Transverse colon (tissue), 4 donors: ENCODE results near the gene INMT. TPM values are rescaled to one million over a fixed set of nuclear protein-coding genes. Genes with fewer than 3 reads are reported as not detected.

ENCODE experiments used
- DNase-seq: peaks from one replicate; pipeline ENCODE4 v3.0.0-alpha.2; 2019
- H3K27ac ChIP-seq, 4 donors: fragments of 200-600 bp; sonication (generic); 2 replicates each; pipeline ENCODE4 v1.5.1; 2016 to 2018; ENCODE audit warnings: inconsistent platforms in 4 of 4
- H3K27me3 ChIP-seq: fragments of 200-600 bp; sonication (generic); 2 replicates; pipeline ENCODE4 v1.5.1; 2017; ENCODE audit warnings: inconsistent platforms
- H3K36me3 ChIP-seq, 4 donors: fragments of 200-600 bp; sonication (generic); 2 replicates each; pipeline ENCODE4 v1.5.1; 2017 to 2019; ENCODE audit warnings: inconsistent platforms in 4 of 4
- H3K4me1 ChIP-seq, 4 donors: fragments of 200-600 bp; sonication (generic); 2 replicates each; pipeline ENCODE4 v1.5.1; 2017 to 2020; ENCODE audit warnings: inconsistent platforms in 4 of 4
- H3K4me3 ChIP-seq, 4 donors: fragments of 200-600 bp; sonication (generic); 1 replicate in 1 of 4; 2 replicates in 3 of 4; pipeline versions ENCODE4 v1.5.1 to v1.6.1; 2017 to 2019; ENCODE audit warnings: inconsistent platforms in 4 of 4
- H3K9me3 ChIP-seq, 2 donors: fragments of 200-600 bp; sonication (generic); 2 replicates each; pipeline ENCODE4 v1.5.1; 2017 to 2019; ENCODE audit warnings: inconsistent platforms in 2 of 2
- CTCF ChIP-seq, 5 experiments: fragments of 200-600 bp in 3 of 5; fragments of 450-650 bp in 2 of 5; sonication (generic) in 3 of 5; IDR thresholded peaks; 1 replicate in 2 of 5; 2 replicates in 3 of 5; pipeline ENCODE4 v1.5.1; 2016 to 2017; ENCODE audit warnings: antibody characterized with exemption in 5 of 5, inconsistent platforms in 3 of 5, mild to moderate bottlenecking in 2 of 5, moderate library complexity in 1 of 5
- EP300 ChIP-seq: sonication (generic); formaldehyde crosslinking; IDR thresholded peaks from one replicate; pipeline ENCODE4 v1.6.1; 2017; ENCODE audit warnings: antibody characterized with exemption, low read depth
- POLR2A ChIP-seq: fragments of 450-650 bp; IDR thresholded peaks from one replicate; pipeline ENCODE4 v1.6.1; 2016; ENCODE audit warnings: antibody characterized with exemption, mild to moderate bottlenecking, moderate library complexity
- POLR2AphosphoS5 ChIP-seq, 3 donors: sonication (generic); formaldehyde crosslinking; IDR thresholded peaks; one replicate each; pipeline ENCODE4 v1.6.1; 2016; ENCODE audit warnings: antibody characterized with exemption in 3 of 3
- WGBS, 2 donors: methylation state at CpG; one replicate each; pipeline ENCODE4 v1.1.5; 2018; ENCODE audit warnings: low coverage in 1 of 2; 5-methylcytosine and 5-hydroxymethylcytosine counted together
- in situ Hi-C, 4 donors: fragments of 200-750 bp; cut with MboI; loops; one replicate each; pipeline versions ENCODE4 v1.15.0 to v1.15.1; 2017; ENCODE audit warnings: low sequenced_read_pairs in 3 of 4, low pct_ligation_motif_present in 1 of 4, low pct_unique_long_range_greater_than_20kb in 1 of 4
- intact Hi-C: fragments of 100-400 bp; cut with DNase I; formaldehyde crosslinking; loops from one replicate; pipeline ENCODE4 v1.15.1; 2023; ENCODE audit warnings: low total_unique reads
- total RNA-seq, 4 donors: library from RNA; depleted of rRNA; stranded (reverse); fragments of >200 nt; gene quantifications; one replicate each; pipeline ENCODE4 v1.1.0, GENCODE V29; 2016

Gene INMT
- total RNA-seq, 4 donors from 2014 or later = 3.8 to 15.5 (median 8.7) TPM

DNA sequence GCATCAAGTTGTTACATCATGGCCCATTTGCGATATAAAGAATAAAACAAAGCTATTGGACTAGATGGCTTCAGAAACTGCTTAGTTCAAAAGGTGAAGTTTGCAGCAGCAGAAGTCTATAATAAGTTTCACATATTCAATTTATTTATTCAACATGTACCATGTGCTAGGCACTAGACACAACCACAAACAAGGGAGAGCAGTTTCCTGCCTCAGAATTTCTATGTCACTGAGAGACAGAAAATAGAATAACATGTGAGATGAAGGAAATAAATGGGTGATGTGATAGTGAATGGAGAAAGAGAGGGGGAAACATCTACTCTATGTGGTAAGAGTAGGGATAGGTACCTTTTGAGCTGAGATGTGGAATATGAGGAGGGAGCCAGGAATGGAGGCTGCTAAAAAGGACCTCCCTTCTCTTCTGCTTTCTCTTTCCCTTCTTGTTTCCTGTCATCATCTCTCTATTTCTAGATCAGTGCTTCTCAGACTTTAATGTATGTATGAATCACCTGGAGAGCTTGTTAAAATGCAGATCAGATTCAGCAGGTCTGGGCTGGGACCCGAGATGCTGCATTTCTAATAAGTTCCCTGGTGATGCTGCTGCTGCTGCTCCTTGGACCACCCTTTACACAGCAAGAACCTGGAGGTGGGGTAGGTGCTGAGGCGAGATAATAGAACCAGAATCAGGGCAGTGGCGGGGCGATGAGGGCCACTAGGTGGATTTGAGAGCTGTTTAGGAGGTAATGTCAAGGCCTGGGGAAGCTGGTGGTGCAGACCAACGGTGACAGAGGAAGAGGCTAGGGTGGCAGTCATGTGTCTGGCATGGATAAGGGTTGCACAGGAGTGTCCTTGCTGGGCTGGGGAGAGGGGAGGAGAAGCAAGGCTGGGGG is 13.7 kb upstream of the INMT start:
- TF ChIP-seq POLR2AphosphoS5 (IDR thresholded peaks at IDR 0.05) (no peak), EP300 (no peak), POLR2A (no peak)
- Histone ChIP-seq H3K36me3 (no peaks in the 10 kb centered on the region), H3K4me1 (no peaks in the 10 kb centered on the region), H3K4me3 (no peak overlapping the region), H3K9me3 (no peaks in the 10 kb centered on the region), H3K27me3 (no peaks in the 10 kb centered on the region), H3K27ac (no peak overlapping the region)
- no peak for DNase-seq
- in situ Hi-C loops (loop anchor here in 1 of 4 donors (25.0 kb wide), 1 partner anchor 576 kb away; no protein-coding TSS in a partner anchor), intact Hi-C loops (no loop called here)
- 90 to 100% methylated on average over 1 to 6 of the region's 6 CpGs for WGBS, 2 donors

GRCh38 chr7:30739691-30740090 is 12.2 kb upstream of the INMT start:
- Histone ChIP-seq H3K27ac (no peak overlapping the region), H3K36me3 (no peaks in the 10 kb centered on the region), H3K27me3 (no peaks in the 10 kb centered on the region), H3K4me1 (no peaks in the 10 kb centered on the region), H3K4me3 (no peak overlapping the region), H3K9me3 (no peaks in the 10 kb centered on the region)
- intact Hi-C loops (no loop called here), in situ Hi-C loops (loop anchor here in 1 of 4 donors (25.0 kb wide), 1 partner anchor 577 kb away; no protein-coding TSS in a partner anchor)
- 100% methylated on average over 2 of the region's 2 CpGs; no CpG with 5 or more reads in 1 of the 2 donors for WGBS, 2 donors
- TF ChIP-seq POLR2AphosphoS5 (IDR thresholded peaks at IDR 0.05) (no peak), POLR2A (no peak), EP300 (no peak), CTCF (IDR thresholded peaks at IDR 0.05) (no peak)
- DNase-seq = no peak

GRCh38 chr7:30740417-30741181 is 11.3 kb upstream of the INMT start:
- Histone ChIP-seq H3K36me3 (no peaks in the 10 kb centered on the region), H3K4me3 (no peak overlapping the region), H3K27ac (no peak overlapping the region), H3K9me3 (no peaks in the 10 kb centered on the region), H3K27me3 (no peaks in the 10 kb centered on the region), H3K4me1 (no peaks in the 10 kb centered on the region)
- DNase-seq = peak; percentile 83
- intact Hi-C loops = no loop called here
- in situ Hi-C loops = loop anchor here in 1 of 4 donors (25.0 kb wide), 1 partner anchor 578 kb away; no protein-coding TSS in a partner anchor
- WGBS, 2 donors = 0 to 39% methylated on average over 4 to 14 of the region's 14 CpGs
- no peak for TF ChIP-seq POLR2AphosphoS5 (IDR thresholded peaks at IDR 0.05)
- TF ChIP-seq CTCF (IDR thresholded peaks at IDR 0.05) = peak; percentile 94 to 99 (median 98)

GRCh38 chr7:30741289-30741688 is 10.6 kb upstream of the INMT start:
- intact Hi-C loops (no loop called here), in situ Hi-C loops (loop anchor here in 1 of 4 donors (25.0 kb wide), 1 partner anchor 579 kb away; no protein-coding TSS in a partner anchor)
- no peak for DNase-seq
- Histone ChIP-seq H3K9me3 (no peaks in the 10 kb centered on the region), H3K27me3 (no peaks in the 10 kb centered on the region), H3K4me3 (no peak overlapping the region), H3K4me1 (no peaks in the 10 kb centered on the region), H3K36me3 (no peaks in the 10 kb centered on the region), H3K27ac (no peak overlapping the region)
- TF ChIP-seq POLR2AphosphoS5 (IDR thresholded peaks at IDR 0.05) (no peak), EP300 (no peak), POLR2A (no peak), CTCF (IDR thresholded peaks at IDR 0.05) (no peak)
- 97% methylated on average over 7 of the region's 8 CpGs; no CpG with 5 or more reads in 1 of the 2 donors for WGBS, 2 donors
